ENCODE measurements around the gene SPATA13.
"Not testable (repeated sequence)": the region's sequence is repeated elsewhere in the genome, so short reads cannot be mapped to it uniquely, and the experiment has no call there.

The SPATA13 gene

DNA sequence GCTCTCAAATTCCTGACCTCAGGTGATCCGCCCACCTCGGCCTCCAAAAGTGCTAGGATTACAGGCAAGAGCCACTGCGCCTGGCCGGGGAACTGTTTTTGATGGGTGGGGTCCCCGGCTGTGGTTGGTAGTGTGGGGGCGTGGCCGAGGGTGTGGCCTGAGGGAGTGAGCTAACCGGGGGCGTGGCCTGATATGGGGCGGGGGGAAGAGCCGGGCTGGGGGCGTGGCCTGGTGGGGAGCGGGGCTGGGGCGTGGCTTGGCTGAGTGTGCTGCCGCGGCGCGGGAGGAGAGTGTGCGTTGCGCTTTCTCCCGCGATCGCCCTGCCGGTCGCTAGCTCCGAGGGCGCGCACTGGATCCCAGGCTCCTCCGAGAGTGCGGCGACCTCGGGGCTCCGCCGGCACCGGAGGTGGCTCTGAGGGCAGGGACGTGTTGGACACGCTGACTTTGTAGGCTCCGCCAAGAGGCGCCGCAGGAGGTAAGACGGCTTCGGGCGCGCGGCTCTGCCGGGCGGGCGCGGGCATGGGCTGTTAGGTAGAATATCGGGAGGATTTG lies at the start of gene SPATA13:
Gene SPATA13, plus strand, starts transcription at position 263 of the 552 bp plus-strand sequence. CDS start 62,210 bp downstream, outside the sequence.
- DNase-seq: peak; percentile 95

DNA sequence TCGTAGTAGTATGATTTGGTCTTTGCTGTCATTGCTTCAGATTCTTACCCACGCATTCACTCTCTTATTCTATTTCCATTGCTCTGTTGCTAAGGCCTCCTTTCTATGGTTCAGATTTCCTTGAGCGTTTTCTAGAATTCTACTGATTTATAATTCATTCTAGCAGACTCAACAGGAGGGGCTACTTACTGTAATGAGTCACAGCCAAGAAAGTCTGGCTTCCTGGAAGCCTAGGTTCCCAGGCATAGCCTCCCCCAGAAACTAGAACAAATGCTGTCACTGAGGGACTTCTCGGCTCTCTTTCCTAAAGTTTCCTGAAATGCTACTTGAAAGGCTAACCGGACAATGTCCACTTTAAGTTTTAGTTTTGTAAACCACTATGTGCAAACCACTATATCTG lies 47.7 kb upstream of the SPATA13 start:
- no peak for DNase-seq

DNA sequence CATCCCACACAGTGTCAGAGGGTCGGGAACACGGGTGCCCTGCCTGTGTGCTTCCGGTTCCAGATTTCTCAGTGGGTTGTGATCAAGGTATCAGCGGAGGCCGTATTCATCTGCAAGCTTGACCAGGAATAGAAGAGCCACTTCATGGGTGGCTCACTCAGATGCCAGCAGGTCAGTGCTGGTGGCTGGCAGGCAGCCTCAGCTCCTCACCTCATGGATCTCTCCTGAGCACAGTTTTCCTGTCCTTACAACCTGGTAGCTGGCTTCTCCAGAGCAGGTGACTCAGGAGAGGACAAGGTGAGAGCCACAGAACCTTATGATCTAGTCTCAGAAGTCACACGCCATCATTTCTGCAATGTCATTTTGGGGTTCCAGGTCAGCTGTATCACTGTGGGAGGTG lies 44.8 kb upstream of the SPATA13 start:
- no peak for DNase-seq

DNA sequence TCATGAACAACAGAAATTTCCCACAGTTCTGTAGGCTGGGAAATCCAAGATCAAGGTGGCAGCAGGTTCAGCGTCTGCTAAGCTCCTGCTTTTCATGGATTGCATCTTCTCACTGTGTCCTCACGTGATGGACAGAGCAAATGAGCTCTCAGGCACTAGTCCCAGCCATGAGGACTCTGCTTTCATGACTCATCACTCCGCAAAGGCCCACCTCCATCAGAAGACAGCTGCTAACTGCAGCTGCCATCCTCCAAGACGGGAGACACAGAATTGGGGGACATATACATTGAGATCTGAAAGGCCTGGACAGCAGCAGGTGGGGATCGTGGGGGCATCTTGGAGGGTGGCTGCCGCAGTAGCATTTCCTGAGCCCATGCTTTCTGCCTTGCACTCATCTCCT lies 44.4 kb upstream of the SPATA13 start:
- DNase-seq: peak; percentile 24

DNA sequence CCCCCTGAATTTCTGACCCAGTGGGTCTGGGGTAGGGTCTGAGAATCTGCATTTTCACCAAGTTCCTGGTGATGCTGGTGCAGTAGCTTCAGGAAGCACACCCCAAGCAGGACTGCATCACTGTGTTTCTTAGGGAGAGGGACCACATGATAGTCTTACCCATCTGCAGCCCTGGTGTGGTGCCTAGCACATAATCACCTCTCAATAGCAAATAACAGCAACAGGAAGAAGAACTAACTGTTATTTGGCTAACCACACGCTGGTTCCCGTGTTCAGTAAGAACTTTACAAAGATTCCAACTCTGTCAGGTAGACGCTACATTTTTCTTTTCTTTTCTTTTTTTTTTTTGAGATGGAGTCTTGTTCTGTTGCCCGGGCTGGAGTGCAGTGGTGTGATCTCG lies 41.9 kb upstream of the SPATA13 start:
- DNase-seq: no peak

DNA sequence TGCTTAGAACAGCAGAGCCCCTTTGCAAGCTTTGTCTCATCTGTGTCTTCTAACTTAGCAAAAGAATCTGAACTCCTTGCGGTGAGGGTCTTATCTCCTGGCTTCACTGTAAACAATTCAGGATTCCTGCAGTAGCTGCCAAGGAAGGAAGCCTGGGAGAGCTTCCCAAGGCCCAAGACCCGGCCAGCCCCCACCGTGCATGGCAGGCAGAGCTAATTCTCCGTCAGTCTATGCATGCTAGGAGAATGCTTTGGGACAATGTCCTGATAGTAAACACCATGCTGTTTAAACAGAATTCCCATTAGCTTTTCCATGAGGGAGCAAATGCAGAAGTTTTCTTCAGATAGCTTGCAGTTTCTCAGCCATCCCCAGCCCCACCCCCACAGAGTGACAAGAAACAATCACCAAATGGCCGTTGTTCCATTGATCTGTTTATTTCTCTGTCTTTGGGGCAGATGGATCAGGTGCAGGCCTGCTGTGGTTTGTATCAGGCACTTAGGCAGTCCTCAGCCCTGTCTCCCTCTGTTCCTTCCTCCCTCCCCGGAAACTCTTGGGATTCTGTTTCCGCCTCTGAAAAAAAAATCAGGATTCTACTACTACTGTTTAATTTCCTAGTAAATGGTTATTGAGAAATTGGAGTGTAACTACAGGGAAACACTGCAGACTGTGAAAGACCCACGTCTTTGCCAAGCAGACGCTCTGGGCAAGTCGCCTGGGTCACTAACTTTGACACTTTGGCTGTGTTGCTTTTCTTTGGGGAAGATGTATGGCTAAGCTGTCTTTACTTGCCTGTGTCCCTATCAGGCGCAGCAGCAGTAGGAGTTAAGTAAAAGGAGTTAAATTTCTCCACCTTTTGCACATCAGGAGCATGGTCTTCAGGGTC lies 40.7 kb upstream of the SPATA13 start:
- no peak for DNase-seq

DNA sequence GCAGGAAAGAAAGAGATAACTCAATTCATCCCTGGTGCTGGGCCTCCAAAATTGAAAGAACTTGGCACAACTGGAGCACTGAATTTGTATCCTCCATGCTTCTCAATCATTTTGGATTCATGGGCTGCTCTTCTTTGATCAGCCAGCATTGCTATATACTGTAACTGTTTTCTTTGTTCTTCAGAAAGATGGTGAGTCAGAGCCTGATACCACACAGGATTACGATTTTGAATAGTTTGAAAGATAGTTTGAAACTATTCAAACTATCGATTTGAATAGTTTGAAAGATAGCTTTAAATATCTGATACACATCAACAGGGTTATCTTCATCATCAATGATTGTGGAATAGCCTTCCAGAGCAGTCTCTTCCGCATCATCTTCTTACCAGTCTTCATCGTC lies 38.5 kb upstream of the SPATA13 start:
- DNase-seq: not testable (repeated sequence)

- DNase-seq: no peak
Observed at GRCh38 chr13:24122569-24122968, 38.0 kb upstream of the SPATA13 start.

DNA sequence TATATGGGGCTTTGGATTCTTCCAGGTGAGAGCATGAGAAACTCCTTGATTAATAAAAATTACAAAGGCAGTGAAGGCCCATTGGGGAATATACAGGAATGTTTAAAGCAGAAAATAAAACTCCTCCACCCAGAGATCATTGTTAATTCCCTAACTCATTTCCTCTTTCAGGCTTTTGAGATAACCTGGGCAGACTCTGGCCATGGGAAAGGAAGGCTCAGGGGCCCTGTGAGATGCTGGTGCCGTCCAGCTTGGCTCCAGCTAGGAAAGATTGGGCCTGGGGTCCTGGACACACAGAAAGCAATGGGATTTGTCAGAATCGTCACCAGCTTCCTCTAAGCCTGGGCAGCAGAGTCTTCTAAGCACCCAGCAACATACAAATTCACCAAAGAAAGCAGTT lies 36.8 kb upstream of the SPATA13 start:
- no peak for DNase-seq

- DNase-seq: no peak
Observed at GRCh38 chr13:24124789-24125476, 35.6 kb upstream of the SPATA13 start.

GRCh38 chr13:24127116-24127631 lies 33.3 kb upstream of the SPATA13 start:
- DNase-seq: no peak

DNA sequence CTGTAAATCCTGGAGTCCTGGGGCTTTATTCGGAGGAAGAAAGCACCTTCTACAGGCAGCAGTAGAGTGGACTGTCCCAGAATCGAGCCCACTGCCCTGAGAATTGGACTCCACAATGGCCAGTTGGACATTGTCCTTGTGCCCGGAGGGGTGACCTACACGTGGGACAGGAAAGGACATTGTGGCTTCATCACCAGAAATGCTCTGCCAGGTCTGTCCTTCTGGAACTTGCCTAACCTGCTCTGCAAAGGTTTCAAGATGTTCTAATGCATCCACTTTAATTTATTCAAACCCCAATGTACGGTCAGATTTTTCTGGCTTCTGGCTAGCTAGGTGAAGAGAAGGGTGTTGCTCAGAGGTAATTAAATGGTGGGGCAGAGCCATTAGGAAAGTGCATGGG lies 32.4 kb upstream of the SPATA13 start:
- DNase-seq: no peak

GRCh38 chr13:24128962-24129361 lies 31.6 kb upstream of the SPATA13 start:
- no peak for DNase-seq

- no peak for DNase-seq
Observed at GRCh38 chr13:24129914-24130774, 30.4 kb upstream of the SPATA13 start.

DNA sequence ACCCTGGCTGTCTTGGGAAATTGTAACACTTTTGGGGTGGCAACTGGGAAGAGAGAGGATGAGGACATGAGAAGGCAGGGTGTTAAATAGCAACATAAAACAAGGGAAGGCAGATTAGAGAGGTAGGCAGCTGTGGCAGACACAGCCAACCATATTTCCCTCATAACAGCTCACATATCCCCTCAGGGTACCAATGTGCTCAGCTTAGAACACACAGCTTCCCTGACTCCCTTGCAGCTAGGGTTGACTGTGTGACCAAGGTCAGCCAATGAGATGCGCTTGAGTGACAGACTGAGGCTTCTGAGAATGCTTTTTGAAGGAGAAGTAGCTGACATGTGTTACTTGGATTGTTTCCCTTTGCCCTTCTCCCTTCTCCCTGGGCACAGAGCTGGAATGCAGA lies 28.8 kb upstream of the SPATA13 start:
- DNase-seq: no peak

- DNase-seq: no peak
Observed at GRCh38 chr13:24133021-24133795, 27.3 kb upstream of the SPATA13 start.

- DNase-seq: no peak
Observed at GRCh38 chr13:24134231-24134630, 26.3 kb upstream of the SPATA13 start.

DNA sequence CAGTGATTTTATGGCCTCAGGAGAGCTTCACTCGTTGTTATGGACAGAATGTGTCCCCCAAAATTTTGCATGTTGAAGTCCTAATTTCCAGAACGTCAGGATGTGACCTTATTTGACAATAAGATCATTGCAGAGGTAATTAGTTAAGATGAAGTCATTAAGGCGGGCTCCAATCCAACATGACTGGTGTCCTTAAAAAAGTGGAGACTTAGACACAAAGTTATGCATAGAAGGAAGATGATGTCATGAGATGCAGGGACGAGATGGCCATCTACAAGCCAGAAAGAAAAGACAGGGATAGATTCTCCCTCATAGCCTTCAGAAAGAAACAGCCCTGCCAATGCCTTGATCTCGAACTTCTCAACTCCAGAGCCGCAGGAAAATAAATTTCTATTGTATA lies 25.8 kb upstream of the SPATA13 start:
- no peak for DNase-seq

DNA sequence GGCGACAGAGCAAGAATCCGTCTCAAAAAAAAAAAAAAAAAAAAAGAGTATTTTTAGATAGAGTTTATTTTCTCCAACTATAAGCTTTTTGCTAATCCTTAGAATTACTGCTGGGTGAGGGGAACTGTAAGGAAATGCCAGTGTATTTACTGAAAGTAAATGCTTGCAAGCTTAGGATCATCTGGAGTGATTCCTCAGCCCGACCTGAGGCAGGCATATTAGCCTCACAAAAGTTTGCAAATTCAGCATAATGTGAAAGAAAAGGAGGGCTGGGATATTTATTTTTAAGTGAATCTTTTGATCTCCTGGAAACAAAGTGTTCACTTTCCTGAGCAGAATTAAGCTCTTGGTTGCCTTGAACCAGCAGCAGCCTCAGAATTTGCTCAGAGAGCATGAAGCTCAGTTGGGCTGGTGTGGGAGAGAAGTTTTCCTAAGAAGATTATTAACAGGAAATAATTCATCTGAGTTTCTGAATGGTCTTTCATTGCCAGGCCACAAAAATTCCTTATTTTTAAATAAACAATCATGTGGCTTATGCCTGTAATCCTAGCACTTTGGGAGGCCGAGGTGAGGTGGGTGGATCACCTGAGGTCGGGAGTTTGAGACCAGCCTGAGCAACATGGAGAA lies 24.7 kb upstream of the SPATA13 start:
- DNase-seq: no peak

- no peak for DNase-seq
Observed at GRCh38 chr13:24138911-24139310, 21.6 kb upstream of the SPATA13 start.

DNA sequence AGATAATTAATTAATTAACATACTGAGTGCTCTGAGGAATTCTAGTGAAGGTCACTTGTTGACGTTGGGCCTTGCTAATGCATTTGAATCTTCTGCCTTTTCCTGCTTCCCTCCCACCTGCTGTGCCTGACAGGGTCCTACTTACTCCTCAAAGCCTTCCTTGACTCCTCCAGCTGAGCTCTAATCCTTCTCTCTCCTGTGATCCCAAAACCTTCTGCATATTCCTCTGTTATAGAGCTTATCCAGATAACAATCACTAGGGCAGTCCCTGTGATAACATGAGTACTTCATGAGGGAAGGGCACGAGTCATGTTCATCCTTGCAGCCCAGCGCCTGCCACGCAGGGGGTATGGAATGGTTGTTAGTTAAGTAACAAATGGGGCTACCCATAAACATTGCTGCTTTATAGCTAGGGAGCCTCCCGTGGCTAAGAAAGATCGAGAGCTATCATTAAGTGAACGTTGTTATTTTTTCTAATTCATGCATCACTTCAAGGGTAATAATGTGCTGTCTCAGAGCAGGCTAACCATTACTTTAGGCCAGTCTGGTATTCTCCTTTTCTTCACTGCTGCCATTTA lies 19.1 kb upstream of the SPATA13 start:
- DNase-seq: no peak

All from femur (tissue), 1 donor.